ENCODE data around the gene CIBAR2. TPM values are rescaled to one million over a fixed set of nuclear protein-coding genes. Genes with fewer than 3 reads are reported as not detected.

CIBAR2 gene
- total and polyA plus RNA-seq, 2 experiments from 2014 or later, result not detected

Other genes starting within 250 kb of the CIBAR2 start
- gene ZDHHC7, start 100.9 kb downstream of the CIBAR2 start, total RNA-seq (2014; rRNA removed; shearing (Covaris generic)), result 46.1 and 49.4 TPM in 2 replicates
- gene ZDHHC7, start 100.9 kb downstream of the CIBAR2 start, polyA plus RNA-seq (2016; fragmentation: Nextera tagmentation; extraction: Ambion mirVana), result 9.9 and 13.1 TPM in 2 replicates
- 7.8 and 8.7 TPM in 2 replicates for gene KIAA0513, start 84.7 kb downstream of the CIBAR2 start, total RNA-seq (2014; rRNA removed; shearing (Covaris generic))
- gene KIAA0513, start 84.7 kb downstream of the CIBAR2 start, polyA plus RNA-seq (2016; fragmentation: Nextera tagmentation; extraction: Ambion mirVana), result 2.1 and 4.8 TPM in 2 replicates